NCI-H460 (cell line): ENCODE results near the gene MICU1. TPM values are rescaled to one million over a fixed set of nuclear protein-coding genes. Genes with fewer than 3 reads are reported as not detected.
"Not testable (repeated sequence)": the region's sequence is repeated elsewhere in the genome, so short reads cannot be mapped to it uniquely, and the experiment has no call there.

ENCODE experiments used
- DNase-seq: peaks from one replicate; pipeline ENCODE4 v3.0.0-alpha.2; 2016; ENCODE audit warnings: low read depth; ENCODE audit errors: extremely low read depth
- total RNA-seq: library from RNA; depleted of rRNA; stranded (reverse); fragments of >200 nt; shearing (Covaris generic); gene quantifications from 2 replicates; pipeline ENCODE4 v1.2.3, GENCODE V29; 2014

MICU1 gene
- total RNA-seq, 1 experiment from 2014 or later = 49.9 TPM

DNA sequence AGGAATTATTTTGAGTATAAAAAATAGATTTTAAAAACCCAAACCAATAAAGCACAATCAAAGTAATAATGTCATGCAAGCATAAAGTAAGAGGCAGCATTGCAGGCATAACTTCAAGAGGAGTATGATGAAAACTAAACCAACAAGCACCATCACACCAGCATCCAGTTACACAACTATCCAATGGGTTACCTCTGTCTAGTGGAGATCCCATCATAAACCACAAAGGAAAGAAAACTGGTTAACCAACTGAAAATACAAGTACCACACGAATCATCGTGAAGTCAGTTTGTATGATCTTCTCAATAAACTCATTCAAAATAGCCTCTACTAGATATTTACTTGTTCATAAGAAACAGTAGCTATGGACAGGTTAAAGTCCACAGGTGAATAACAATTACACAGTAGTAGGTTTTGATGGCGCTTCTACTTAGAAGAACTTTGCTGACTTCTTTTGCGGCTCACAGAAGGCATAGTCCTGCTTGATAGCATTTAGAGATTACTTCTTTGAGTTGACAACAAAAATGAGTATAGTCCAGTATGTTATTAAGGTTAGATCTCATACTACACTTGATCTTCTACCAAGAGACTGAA, 116.6 kb downstream of the MICU1 start:
- DNase-seq = no peak

DNA sequence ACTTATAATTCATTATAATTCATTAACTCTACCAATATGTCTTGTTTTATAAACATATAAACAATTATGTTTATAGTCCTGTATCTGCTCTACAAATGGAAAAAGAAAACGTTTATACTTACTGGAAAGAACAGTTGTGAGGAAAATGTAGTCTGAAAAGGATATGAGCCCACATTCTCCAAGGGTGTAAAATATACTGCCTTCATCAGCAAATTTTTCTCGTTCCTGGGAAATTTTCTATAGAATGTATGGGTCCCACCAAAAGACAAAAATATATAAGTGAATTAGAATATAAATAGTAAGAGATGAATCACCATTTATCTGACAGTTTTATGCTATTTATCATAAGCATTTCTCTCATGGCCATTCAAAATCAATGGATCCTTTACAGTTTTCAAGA, 117.8 kb downstream of the MICU1 start:
- DNase-seq = no peak

- DNase-seq = no peak
Observed at GRCh38 chr10:72506474-72506873, 119.4 kb downstream of the MICU1 start.

- DNase-seq = no peak
Observed at GRCh38 chr10:72505435-72505834, 120.4 kb downstream of the MICU1 start.

GRCh38 chr10:72503694-72504438, 122.0 kb downstream of the MICU1 start:
- DNase-seq = no peak

DNA sequence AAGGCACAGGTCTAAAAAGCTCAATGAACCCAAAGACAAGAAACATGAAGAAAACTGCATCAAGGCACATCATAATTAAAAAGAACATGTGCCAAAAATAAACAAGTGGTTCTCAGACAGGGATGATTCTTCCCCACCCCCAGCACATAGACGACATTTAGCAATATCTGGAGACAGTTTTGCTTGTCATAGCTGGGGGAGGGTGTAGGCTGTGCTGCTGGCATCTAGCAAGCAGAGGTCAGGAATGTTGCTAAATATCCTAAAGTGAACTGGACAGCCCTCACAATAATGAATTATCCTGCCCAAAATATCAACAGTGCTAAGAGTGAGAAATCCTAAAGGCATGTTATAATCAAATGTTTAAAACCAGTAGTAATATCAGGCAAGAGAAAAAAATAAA, 122.6 kb downstream of the MICU1 start:
- no peak for DNase-seq

DNA sequence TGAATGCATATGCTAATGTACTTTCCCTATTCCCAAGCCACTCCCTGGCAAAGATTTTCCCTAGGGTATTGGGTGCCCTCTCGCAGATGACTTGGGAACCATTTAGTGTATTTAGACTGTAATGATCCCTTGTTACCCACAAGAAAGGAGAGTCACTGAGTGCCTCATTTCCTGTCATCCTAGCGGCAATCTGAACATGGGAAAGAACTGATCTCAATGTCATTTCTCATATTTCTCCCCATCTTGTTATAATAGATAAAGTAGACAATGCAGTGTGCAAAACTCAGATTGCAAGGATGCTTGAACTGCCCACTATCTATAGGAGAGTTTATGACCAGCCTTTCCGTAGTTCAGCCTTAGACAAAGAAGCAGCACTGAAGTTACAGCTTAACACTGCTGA, 123.3 kb downstream of the MICU1 start:
- no peak for DNase-seq

DNA sequence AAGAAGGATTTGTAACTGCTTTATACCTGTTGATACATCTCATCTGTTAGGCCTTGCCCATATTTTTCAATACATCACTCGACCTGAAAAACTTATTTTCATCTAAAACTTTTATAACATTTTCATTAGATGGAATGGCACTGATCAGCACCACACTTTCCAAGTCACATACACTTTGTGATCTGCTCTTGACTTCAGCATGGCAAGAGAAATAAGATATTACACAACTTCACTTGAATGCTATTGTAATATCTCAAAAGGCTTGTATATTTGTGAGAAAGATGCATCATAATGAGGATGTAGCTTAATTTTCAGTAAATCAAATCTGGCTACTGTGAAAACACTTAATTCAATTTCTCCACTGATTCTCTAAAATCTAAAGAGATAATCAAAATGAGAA, 126.2 kb downstream of the MICU1 start:
- DNase-seq = no peak

GRCh38 chr10:72490951-72491350, 134.9 kb downstream of the MICU1 start:
- no peak for DNase-seq

- DNase-seq = no peak
Observed at GRCh38 chr10:72487521-72487920, 138.4 kb downstream of the MICU1 start.

GRCh38 chr10:72487116-72487515, 138.8 kb downstream of the MICU1 start:
- DNase-seq = no peak

GRCh38 chr10:72485701-72486100, 140.2 kb downstream of the MICU1 start:
- DNase-seq = no peak

- no peak for DNase-seq
Observed at GRCh38 chr10:72484521-72484920, 141.4 kb downstream of the MICU1 start.

DNA sequence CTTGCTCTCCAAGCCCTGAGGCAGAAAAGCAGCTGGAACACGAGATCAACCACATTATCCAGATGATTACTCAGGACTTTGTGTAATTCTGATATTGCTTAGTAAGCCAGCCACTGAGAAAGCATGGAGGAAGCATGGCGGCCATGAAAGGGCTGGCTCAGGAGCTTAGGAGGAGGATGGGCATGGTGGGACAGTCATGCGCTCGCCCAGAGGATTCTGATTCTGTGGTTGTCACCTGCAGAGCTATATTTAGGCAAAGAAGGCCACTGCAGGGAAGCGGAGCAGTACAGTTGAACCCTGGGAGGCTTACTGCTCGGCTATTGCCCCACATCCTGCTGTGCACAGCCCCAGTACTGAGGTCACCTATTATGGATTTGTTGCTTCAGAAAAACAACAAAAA, 142.4 kb downstream of the MICU1 start:
- no peak for DNase-seq

GRCh38 chr10:72480861-72481260, 145.0 kb downstream of the MICU1 start:
- no peak for DNase-seq

GRCh38 chr10:72477463-72477862, 148.4 kb downstream of the MICU1 start:
- DNase-seq = no peak

- DNase-seq = no peak
Observed at GRCh38 chr10:72472306-72472705, 153.6 kb downstream of the MICU1 start.

DNA sequence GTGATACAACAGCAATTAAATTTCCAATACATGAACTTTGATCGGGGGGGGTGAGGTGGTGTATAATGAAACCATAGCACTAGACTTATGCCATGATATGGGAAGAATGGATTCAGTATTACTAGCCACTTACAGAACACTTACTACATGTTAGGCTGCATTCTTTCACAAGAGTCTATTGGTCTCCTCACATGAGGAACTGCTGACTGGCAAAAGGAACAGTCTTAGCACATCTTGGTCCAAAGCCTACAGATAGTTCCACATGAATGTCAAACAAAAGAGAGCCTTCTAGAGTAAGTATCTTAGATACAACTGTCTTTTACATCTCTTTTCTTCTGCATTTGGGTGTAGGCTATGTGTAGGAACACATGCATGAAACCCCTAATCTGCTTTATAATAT, 155.2 kb downstream of the MICU1 start:
- no peak for DNase-seq

GRCh38 chr10:72467064-72467463, 158.8 kb downstream of the MICU1 start:
- not testable (repeated sequence) for DNase-seq

DNA sequence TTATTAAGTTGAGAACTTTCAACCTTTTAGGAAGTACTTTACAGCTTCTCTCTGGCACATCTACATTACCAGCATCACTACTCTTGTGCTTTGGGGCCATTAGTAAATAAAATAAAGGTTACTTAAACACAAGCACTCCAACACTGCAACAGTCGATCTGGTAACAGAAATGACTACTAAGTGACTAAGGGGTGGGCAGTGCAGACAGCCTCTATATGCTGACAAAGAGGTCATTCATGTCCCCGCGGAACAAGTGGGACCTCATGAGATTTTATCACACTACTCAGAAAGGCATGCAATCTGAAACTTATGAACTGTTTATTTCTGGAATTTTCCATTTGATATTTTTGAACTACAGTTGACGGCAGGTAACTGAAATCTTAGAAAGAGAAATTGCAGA, 159.9 kb downstream of the MICU1 start:
- DNase-seq = no peak

- no peak for DNase-seq
Observed at GRCh38 chr10:72464438-72464837, 161.4 kb downstream of the MICU1 start.

DNA sequence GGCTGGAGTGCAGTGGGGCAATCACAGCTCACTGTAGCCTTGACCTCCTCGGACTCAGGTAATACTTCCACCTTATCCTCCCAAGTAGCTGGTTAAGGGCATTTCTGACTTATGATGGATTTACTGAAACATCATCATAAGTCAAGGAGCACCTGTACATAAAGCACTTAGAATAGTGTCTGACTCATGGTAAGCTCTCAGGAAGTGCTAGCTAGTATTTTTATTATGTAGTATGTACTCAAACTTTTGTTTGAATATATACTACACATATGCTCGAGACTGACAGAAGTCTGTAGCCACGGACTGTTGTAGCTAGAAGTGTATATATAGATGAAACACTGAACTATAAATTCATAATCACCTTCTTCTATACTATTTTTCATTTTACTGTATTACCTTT, 163.6 kb downstream of the MICU1 start:
- DNase-seq = no peak

- DNase-seq = no peak
Observed at GRCh38 chr10:72461085-72461484, 164.8 kb downstream of the MICU1 start.
